ENCODE data around the gene TCHHL1. TPM values are rescaled to one million over a fixed set of nuclear protein-coding genes. Genes with fewer than 3 reads are reported as not detected.

The TCHHL1 gene
- total and polyA plus RNA-seq, 2 of the 4 experiments (the other 2 are of a cell fraction): not detected

- H2BK20ac ChIP-seq (ENCODE audit: low read depth, low read length): no peak overlapping the region
- H4K91ac ChIP-seq (ENCODE audit: insufficient read depth, low read depth, low read length): no peak overlapping the region
- 78% methylated on average over 8 of the region's 24 CpGs; no CpG with 5 or more reads in 1 of the 2 experiments for WGBS, 2 experiments (ENCODE audit: extremely low coverage in 2 of 2, insufficient read length in 1 of 2)
- H4K5ac ChIP-seq (ENCODE audit: low read depth, low read length): no peak overlapping the region
- no peak overlapping the region for H4K8ac ChIP-seq (ENCODE audit: low read depth in 2 of 2, low read length in 2 of 2)
- H3K9me3 ChIP-seq (ENCODE audit: control insufficient read depth, insufficient read depth, low read length): no peaks in the 10 kb centered on the region
- no peaks in the 10 kb centered on the region for H4K20me1 ChIP-seq (ENCODE audit: insufficient read depth, low read length)
- no peak overlapping the region for H3K56ac ChIP-seq (ENCODE audit: extremely low read depth, insufficient read depth, low read length)
- no peak overlapping the region for H3K27ac ChIP-seq (ENCODE audit: insufficient read depth, low read length)
- no peak overlapping the region for H2AK9ac ChIP-seq (replicated peaks; ENCODE audit: low read depth, low read length, poor library complexity)
- TF ChIP-seq CTCF (conservative IDR thresholded peaks at IDR 0.05; ENCODE audit: low read depth, low read length): no peak
- no peak for TF ChIP-seq RCOR1 (IDR thresholded peaks at IDR 0.05; ENCODE audit: insufficient replicate concordance, low read length)
- TF ChIP-seq MAZ (IDR thresholded peaks at IDR 0.05; ENCODE audit: borderline replicate concordance, low read depth, low read length): no peak
- no peak for TF ChIP-seq CEBPB (IDR thresholded peaks at IDR 0.05; ENCODE audit: low read depth, low read length)
- no peak for TF ChIP-seq MAFK (IDR thresholded peaks at IDR 0.05; ENCODE audit: low read depth, low read length)
- no peak for TF ChIP-seq FOS (IDR thresholded peaks at IDR 0.05; ENCODE audit: low read depth, low read length)
- TF ChIP-seq BHLHE40 (IDR thresholded peaks at IDR 0.05; ENCODE audit: low read depth, low read length): no peak
- TF ChIP-seq, protein P1, sequence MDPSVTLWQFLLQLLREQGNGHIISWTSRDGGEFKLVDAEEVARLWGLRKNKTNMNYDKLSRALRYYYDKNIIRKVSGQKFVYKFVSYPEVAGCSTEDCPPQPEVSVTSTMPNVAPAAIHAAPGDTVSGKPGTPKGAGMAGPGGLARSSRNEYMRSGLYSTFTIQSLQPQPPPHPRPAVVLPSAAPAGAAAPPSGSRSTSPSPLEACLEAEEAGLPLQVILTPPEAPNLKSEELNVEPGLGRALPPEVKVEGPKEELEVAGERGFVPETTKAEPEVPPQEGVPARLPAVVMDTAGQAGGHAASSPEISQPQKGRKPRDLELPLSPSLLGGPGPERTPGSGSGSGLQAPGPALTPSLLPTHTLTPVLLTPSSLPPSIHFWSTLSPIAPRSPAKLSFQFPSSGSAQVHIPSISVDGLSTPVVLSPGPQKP (IDR thresholded peaks at IDR 0.05; ENCODE audit: borderline replicate concordance, low read depth, low read length): no peak
- TF ChIP-seq NFE2L2 (IDR thresholded peaks at IDR 0.05; ENCODE audit: low read depth, low read length): no peak
- no peak for TF ChIP-seq USF2 (IDR thresholded peaks at IDR 0.05; ENCODE audit: low read depth, low read length)
- no peak overlapping the region for H3K4ac ChIP-seq (ENCODE audit: low read depth, low read length)
- H3K9me1 ChIP-seq (ENCODE audit: insufficient read depth, low read length): no peaks in the 10 kb centered on the region
- H3K79me1 ChIP-seq (ENCODE audit: low read depth in 1 of 2, low read length in 2 of 2): no peaks in the 10 kb centered on the region
- H3K14ac ChIP-seq (replicated peaks; ENCODE audit: low read depth, low read length): no peak overlapping the region
- no peak for DNase-seq
- H3K4me3 ChIP-seq (ENCODE audit: insufficient read depth, low read depth, low read length): no peak overlapping the region
- intact Hi-C loops (cut with micrococcal nuclease): no loop called here
- POLR2A ChIA-PET (ENCODE audit: unreplicated experiment): no interaction called here
- H3K4me2 ChIP-seq (ENCODE audit: low read depth, low read length): no peak overlapping the region
- no peaks in the 10 kb centered on the region for H3K27me3 ChIP-seq (ENCODE audit: control insufficient read depth, insufficient read depth, low read length)
- H3K4me1 ChIP-seq (ENCODE audit: control insufficient read depth, insufficient read depth, low read length): no peaks in the 10 kb centered on the region
- no peak overlapping the region for H3K9ac ChIP-seq (ENCODE audit: low read depth, low read length)
- no peak overlapping the region for H2BK15ac ChIP-seq (ENCODE audit: low read depth, low read length)
- H2AFZ ChIP-seq (replicated peaks; ENCODE audit: low read length, poor library complexity): no peak overlapping the region
- BruUV-seq (replicated peaks): no TSS peak
- no peak overlapping the region for H2BK5ac ChIP-seq (ENCODE audit: low read depth, low read length, poor library complexity, severe bottlenecking)
- dilution Hi-C loops (cut with HindIII; ENCODE audit: low sequenced_read_pairs, unreplicated experiment): no loop called here
- H2BK120ac ChIP-seq (ENCODE audit: low read depth, low read length): no peak overlapping the region
- H3K36me3 ChIP-seq (ENCODE audit: control insufficient read depth, insufficient read depth, low read length): no peaks in the 10 kb centered on the region
- CTCF ChIA-PET: no interaction called here
- in situ Hi-C loops (cut with MboI; ENCODE audit: low sequenced_read_pairs): no loop called here
- no peak overlapping the region for H3K18ac ChIP-seq (ENCODE audit: low read depth, low read length)
- no peak overlapping the region for H2AK5ac ChIP-seq (ENCODE audit: low read depth, low read length)
- H3K23ac ChIP-seq (ENCODE audit: low read depth, low read length): no peak overlapping the region
- no peak for ATAC-seq (ENCODE audit: low read depth)
Measured at GRCh38 chr1:152078831-152079441, 9.9 kb downstream of the TCHHL1 start.
